HuH-7 (cell line): ENCODE data around the gene POMGNT2.
A peak's percentile ranks its signal among the peaks of the same experiment; 100 is the strongest.

Source experiments
- DNase-seq: peaks from one replicate; pipeline ENCODE4 v3.0.0; 2011; ENCODE audit warnings: low spot score

The POMGNT2 gene

DNA sequence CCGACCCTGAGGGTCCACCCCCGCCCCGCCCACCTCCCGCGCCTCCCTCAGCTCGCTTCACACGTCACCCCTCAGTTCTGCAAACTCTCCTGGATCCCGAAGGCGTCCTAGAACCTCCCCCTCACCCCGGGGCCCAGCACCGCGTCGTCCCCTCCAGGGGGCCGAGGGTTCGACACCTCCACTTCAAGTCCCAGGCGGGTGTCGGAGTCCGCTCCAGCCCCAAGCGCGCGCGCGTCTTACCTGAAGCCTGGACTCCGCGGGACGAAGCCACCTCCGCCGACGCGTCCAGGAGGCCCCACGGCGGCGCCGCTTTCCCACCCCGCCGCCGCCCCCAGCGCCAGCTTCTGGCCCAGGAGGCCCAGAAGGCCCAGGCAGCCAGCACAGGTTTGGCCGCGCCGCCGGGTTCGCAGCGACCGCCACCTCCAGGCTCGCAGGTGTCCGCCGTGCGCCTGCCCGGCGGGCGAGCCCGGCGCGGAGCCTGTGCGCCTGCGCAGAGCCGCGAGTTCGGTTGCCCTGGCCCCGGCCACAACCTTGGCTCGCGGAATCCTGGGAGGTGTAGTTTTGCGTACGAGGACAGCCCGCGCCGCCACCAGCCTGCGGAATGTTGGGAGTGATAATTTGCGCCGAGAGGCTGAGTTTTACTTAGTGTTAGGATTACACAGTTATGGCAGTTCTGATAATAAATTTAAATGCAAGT, at the start of gene POMGNT2:
POMGNT2 (minus strand) TSS at position 484 of the 697 bp plus-strand sequence. CDS start 24,648 bp downstream, outside the sequence.
- DNase-seq, result peak; percentile 98

DNA sequence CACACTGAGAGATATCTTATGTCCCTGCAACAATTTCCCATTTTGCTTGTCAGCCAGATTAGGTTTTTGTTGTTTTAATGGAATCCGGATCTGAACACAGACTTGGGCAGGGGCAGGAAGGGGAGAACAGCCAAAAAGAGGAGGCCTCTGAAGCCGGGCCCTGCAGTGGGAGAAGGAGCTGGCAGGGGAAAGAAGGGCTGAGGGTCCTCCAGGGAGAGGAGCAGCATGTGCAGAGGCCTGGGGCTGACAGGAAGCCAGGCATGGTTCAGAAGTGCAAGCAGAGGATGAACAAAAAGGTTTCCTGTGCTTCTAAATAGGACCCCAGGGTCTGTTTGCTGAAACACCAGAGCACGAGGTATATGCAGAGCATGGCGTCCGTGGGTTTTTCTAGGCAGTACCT, 49.1 kb upstream of the POMGNT2 start:
- DNase-seq, result no peak

DNA sequence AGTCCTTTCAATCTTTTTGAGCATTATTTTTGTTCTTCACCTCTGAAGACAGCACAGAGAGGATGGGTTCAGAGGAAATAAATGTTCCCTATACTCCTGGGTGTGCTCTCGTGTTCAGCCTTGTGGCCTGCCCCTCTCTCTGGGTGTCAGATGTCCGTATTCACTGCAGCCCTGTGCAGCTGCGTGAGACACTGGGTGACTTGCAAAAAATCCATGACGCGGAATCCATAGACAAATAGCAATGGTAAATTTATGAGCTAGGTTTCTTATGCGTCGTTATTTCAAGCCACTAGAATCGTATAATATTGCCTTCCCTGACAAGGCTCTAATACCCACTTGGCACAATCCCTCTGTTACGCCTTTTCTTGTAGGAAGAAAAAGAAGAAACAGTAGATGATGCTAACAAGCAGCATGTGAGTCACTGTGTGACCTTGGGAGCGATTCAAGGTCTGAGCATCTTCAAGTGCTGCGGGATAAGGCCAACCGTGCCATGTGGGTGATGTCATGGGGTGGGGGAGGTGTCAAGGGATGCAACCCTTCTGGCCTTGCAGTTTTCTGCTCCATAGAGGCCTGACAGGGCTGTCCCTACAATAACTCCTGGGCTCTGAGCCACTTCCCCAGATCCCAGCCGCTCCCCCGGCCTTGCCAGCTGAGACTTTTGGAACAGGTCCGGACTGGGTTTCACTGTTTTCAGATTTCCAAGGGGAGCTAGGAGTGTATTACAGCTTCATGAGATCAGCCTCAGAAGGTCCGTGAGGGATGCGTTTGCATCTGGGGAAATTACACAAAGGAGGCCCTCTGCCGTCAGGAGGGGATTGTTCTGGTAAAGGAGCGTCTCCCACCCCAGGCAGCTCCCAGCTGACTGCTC, 47.6 kb upstream of the POMGNT2 start:
- DNase-seq, result no peak

DNA sequence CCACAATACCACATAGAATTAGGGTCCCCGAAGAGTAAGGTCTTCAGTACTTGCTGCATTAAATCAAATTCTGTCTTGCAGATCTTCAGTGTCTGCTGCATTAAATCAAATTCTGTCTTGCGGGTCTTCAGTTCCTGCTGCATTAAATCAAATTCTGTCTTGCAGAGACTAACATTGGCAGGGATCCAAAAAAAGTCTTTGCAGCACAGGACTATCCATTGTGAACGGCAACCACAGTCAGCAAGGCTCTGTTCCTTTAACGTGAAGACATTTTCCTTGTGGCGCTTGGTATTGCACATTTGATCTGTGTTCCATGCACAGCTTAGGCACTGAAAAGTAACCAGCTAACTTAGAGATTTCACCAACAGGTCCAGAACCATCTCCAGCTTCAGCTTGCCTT, 46.8 kb upstream of the POMGNT2 start:
- no peak for DNase-seq

DNA sequence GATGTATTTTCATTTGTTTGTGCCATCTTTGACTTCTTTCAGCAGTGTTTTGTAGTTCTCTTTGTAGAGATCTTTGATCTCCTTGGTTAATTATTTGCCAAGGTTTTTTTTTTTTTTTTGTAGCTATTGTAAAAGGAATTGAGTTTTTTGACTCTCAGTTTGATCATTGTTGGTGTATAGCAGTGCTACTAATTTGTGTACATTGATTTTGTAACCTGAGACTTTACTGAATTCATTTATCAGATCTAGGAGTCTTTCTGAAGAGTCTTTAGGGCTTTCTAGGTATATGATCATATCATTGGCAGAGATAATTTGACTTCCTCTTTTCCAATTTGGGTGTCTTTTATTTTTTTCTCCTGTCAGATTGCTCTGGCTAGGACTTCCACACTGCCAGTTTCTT, 42.2 kb upstream of the POMGNT2 start:
- DNase-seq, result no peak

DNA sequence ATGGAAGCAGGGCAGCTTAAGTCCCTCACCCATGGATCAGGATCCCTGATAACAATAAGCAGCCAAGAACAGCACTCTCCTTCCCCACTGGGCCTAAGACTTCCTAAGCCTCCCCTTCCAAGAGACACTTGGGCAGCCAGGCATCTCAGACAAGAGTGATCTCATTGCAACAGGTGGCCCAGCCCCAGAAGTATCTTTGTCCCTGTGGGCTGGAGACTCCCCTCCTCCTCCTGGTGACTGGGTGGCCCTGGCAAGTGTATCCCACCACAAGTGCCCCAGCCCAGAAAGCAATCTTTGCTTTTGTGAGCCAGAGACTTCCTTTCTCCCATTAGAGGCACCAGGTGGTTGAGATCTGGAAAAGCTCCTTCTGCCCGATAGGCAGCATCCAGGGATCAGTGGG, 40.7 kb upstream of the POMGNT2 start:
- no peak for DNase-seq

DNA sequence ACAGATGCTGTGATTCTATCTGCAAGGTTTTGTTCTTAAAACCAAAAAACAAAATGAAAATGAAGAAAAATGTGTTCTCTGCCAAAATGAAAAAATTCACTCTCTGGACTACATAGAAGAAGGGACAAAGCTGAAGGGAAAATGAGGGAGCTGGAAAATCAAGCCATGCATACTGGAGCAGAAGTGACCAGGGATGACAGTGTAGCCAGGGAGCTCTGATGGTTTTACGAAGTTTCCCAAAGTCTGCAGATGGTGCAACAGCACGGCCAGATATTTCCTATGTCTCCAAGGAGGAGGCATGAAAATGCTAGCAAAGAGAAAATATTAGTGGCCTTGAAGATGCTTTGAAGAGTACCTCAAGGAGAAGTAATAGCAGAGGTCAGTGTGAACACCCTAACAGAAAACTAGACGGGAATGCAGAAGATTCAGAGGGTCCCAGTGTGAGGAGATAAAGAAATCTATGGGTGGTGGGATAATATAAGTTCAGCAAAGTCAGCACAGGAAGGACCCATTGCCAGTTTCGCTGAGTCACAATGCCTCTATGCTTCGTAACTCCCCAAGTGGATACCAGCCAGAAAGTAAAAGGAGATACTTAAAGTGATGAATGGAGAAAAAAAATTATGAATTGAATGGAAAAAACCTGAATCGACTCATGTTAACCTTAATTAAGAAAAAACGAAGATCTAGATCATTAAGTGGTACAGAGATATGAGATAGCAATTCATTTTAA, 39.0 kb upstream of the POMGNT2 start:
- DNase-seq, result no peak

DNA sequence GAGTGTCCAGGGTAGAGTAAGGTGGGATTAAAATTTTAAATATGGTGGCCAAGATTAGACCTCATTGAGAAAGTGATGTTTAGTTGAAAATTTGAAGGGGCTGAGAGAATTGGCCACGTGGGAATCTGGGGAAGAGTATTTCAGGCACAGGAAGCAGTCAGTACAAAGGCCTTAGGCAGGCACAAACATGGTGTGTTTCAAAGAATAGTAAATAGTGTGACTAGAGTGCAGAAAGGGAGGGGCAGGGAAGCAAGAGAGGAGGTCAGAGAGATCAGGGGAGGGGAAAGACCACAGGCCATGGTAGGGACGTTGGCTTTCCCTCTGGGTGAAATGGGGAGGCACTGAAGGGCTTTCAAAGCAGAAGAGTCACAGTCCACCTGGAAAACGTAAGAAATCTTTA, 36.6 kb upstream of the POMGNT2 start:
- DNase-seq, result no peak

DNA sequence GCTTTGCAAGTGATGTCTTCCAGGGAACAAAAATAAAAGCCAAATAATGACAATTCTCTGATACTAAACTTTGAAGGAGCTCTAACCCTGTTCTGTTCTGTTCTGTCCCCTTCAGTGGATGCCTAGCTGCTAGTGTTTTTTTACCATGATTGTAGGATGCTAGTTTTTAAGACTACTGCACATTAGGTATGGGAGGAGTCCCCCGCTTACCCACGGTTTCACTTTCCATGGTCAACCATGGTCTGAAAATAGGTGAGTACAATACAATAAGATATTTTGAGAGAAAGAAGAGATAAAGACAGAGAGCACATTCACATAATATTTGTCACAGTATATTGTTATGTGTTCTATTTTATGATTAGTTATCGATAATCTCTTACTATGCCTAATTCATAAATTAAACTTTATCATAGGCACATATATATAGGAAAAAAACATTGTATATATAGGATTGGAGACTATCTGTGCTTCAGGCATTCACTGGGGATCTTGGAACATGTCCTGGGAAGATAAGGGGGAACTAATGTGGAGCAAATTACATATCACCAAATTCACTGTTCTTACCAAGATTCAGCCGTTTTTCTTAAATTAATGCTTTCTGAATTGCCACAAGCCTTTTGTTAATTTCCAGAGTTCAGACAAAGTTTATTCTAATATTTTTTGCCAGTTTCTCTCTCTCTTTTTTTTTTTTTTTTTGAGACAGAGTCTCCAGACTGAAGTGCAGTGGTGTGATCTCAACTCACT, 32.8 kb upstream of the POMGNT2 start:
- DNase-seq, result no peak

DNA sequence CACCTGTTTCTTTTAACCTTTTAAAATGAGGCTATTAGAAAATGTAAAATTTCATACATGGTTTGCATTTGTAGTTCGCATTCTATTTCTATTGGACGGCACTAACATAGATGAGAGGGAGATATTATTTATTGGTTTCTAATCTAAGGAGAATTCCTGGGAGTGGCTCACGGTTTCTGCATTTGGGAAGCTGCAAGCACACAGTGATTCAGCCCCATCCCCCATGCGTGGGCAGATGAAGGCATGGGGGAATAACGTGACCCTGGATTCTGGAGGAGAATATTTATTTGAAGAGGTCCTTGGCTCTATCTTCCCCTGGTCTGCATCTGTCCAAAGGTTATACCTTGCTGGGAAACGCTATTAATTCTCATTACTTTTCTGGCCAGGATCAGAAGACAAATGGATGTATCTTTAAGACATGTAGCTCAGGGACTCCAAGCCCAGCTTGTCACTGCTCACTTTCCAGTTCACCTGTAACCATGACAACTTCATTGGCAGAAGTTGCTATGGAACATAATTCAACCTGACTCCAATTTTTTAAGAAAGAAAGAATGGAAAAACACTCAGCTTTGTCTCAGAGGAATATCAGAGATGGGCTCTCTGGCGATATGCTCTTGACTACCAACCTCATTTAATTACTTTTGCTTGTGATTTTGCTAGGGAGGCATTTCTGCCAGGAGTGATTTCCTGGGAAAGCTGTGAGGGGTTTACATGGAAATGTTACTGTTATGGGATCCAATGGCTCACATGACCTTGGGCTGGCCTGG, 27.2 kb upstream of the POMGNT2 start:
- no peak for DNase-seq

DNA sequence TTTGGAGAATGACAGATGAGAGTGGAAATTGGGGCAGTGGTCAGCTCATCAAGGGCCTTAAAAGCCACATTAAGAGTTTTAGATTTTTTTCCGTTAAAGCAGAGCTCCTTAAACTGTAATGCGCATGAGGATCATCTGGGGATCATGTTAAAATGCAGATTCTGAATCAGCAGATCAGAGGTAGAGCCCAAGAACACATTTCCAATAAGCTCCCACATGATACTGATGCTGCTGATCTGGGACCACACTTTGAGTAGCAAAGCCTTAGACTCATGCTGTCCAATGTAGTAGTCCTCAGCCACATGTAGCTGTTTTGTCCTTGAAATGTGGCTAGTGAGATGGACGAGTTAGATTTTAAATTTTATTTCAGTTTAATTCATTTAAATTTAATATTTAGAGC, 26.3 kb upstream of the POMGNT2 start:
- no peak for DNase-seq

DNA sequence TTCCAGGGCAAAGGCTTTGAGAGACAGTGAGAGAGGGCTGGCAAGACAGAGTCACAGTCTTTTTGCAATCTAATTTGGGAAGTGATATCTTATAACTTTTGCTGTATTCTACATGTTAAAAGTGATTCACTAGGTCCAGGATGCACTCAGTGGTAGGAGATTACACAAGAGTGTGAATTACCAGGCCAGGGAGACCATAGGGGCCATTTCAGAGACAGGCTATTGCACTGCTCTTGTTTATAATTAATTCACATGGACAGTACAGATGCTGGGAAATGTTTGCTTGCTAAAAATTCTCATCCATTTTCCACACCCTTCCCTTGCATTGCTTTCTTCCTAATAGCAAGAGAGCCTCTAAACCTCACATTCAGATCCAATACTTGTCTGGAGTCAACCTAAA, 22.6 kb upstream of the POMGNT2 start:
- no peak for DNase-seq

DNA sequence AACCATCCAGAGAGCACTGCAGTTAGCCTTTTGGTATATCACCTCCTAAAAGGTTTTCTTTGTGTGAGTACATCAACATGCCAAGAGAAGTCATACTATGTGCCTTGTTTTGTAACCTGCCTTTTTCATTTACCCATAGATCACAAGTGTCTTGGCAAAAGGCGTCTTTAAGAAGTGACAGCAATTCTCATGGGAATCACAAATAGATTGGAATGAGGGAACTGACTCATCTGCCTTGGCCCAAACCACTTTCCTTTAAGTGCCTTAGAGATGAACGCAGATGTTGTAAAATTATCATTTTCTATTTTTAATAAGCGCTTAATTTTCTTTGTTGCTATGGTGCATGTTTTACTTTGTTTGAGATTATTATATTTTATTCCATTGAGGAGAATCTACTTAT, 20.7 kb upstream of the POMGNT2 start:
- no peak for DNase-seq

DNA sequence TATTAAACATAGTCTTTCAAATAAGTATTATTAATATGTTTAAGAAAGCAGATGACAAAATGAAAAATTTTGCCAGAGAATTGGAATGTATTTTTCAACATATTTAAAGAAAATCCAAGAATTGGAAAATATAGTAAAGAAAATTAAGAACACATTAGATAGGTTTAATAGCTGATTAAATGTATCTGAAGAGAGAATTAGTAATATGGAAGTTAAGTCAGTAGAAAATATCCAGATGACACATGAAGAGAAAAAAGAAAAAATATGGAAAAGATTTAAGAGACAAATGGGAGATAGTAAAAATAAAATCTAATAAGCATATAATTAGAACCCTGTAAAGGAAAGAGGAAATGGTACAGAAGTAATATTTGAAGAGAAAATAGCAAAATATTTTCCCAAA, 18.0 kb upstream of the POMGNT2 start:
- no peak for DNase-seq

DNA sequence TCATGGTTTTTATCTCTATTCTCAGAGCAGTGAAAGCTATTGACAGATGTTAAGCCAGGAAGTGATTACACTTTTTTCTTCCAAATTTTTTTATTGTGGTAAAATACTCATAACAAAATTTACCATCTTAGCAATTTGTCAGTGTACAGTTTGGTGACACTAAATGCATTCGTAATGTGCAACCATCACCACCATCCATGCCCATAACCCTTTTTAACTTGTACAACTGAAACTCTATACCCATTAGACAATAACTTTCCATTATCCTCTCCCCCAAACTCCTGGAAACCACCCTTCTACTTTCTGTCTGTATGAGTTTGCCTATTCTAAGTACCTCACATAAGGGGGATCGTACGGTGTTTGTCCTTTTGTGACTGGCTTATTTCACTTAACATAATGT, 15.1 kb upstream of the POMGNT2 start:
- DNase-seq, result no peak

DNA sequence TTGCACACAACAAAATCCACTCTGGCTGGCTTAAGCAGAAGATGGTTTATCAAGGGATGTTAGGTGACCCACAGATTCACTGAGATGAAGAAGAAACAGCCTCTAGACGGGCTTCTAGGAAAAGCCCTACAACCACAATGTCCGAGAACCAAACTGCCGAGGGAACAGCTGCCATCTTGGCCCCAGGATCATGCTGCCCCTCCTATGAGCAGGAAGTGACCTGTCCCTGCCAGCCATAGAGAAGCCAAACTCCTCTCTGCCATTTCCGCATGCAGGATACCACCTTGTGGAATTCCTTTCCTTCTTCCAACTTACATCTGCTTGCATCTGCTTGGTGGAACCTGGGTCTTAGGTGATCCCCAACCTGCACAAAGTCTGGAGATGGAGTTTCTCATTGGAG, 11.4 kb upstream of the POMGNT2 start:
- DNase-seq, result no peak

DNA sequence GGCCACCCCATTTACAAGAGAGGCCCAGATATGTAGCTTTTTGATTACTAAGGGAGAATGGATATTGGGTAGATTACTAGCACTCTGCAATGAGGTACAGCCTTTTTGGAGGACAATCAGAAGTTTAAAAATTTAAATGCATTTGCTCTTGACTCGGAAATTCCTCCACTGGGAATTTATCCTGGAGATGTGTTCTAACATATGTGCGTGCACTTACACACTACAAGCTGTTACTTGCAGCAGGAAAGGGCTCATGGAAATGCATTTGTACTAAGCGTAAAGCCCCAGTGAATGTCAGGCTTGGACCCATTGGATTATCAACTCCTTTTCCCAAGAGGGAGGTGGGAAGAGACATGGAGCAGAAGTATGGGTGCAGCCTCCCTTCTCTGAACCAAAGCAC, 7.8 kb upstream of the POMGNT2 start:
- DNase-seq, result no peak

DNA sequence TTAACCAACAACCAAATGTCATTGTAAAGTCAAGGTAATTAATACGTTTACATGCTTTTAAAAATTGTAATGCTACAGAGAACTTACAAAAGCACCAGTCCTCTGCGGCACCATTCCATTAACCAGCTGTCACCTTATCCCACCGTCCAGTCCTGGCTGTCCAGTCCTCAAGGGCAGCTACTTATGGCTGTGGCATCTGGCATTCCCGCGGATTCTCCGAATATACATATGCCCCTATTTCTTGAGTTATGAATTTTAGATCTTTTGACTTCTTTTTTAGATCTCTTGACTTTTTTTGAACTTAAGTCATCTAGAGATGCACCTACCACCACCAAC, 382 bp upstream of the POMGNT2 start:
- DNase-seq, result peak; percentile 63

DNA sequence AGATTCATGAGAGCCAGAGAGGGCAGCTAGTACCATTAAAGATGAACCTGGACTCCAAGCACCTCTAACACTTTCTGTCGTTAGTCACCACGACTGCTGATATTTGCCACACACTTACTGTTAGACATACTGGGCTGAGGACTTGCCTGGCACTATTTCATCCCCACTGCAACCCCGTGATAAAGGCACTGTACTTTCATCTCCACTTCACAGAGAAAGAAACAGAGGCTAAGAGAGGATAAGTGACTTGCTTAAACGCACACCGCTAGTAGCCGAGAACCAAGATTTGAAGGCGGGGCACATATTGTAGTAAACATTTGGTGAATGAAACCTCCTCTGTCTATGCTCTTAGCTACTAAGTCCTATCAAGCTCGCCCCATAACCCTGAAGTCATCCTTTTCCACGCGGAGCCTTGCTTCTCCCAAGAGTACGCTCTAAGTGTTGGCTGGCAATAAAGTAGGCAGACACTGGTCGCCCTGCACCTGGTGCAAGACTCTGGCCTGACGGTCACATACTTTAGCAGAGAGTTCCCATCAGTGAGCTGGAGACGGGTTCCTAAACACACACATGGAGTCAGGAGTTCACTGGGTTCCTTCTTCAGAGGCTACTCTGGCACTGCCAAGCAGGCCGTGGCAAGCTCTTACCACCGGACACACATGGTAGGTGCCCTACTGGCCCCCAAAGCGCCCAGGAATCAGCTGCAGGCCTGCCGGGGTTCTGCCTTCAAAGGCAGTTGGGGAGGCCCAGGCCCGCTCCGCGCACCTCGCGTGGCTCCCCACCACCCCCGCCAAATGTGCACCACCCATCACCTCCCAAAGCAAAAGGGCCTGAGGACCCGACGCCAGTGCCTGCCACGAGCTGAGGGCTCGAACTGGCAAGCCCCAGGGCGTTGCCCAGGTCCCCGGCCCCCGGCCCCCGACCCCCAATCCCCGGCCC, 951 bp downstream of the POMGNT2 start:
- peak; percentile 24 for DNase-seq

DNA sequence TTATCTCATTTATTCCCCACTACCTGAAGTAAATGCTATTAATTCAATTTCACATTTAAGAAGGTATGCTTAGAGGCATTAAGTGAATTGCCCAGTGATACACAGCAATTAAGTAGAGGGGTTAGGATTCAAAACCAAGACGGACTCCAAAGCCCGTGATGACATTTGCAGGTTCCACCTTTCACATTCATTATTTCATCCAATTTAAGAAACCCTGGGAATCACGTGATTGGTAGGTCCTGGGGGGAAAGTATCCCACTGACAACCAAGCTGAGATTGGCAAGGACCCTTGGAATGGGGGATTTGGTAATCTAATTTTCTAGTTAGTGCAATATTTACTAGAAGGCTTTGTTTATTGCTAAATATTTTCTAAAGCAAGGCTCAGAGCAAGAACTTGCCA, 1.8 kb downstream of the POMGNT2 start:
- no peak for DNase-seq
